Neuronal stem cell (in vitro differentiated cells): ENCODE measurements around the gene KLHL35.

Experiments used
- DNase-seq: peaks from one replicate; pipeline ENCODE4 v3.0.0-alpha.2; 2013; ENCODE audit warnings: low spot score
- H2AFZ ChIP-seq: one replicate; pipeline ENCODE4 v1.6.1; 2013; ENCODE audit warnings: mild to moderate bottlenecking, low read length, inconsistent platforms
- H2AK5ac ChIP-seq: 2 replicates; pipeline ENCODE4 v1.6.1; 2013; ENCODE audit warnings: low read depth, mild to moderate bottlenecking, inconsistent platforms, low read length, moderate library complexity, mixed read lengths
- H2BK120ac ChIP-seq: 2 replicates; pipeline ENCODE4 v1.6.1; 2013; ENCODE audit warnings: low read depth, mild to moderate bottlenecking, inconsistent platforms, low read length, moderate library complexity, mixed read lengths
- H2BK12ac ChIP-seq: one replicate; pipeline ENCODE4 v1.6.1; 2013; ENCODE audit warnings: low read length, inconsistent platforms
- H2BK15ac ChIP-seq: 2 replicates; pipeline ENCODE4 v1.6.1; 2013; ENCODE audit warnings: mild to moderate bottlenecking, low read length, inconsistent platforms, mixed read lengths
- H2BK5ac ChIP-seq: one replicate; pipeline ENCODE4 v1.6.1; 2013; ENCODE audit warnings: inconsistent platforms, mild to moderate bottlenecking, low read length, moderate library complexity
- H3K14ac ChIP-seq: one replicate; pipeline ENCODE4 v1.6.1; 2013; ENCODE audit warnings: low read length, inconsistent platforms
- H3K18ac ChIP-seq: 2 replicates; pipeline ENCODE4 v1.6.1; 2013; ENCODE audit warnings: low read length, inconsistent platforms
- H3K23ac ChIP-seq: 2 replicates; pipeline ENCODE4 v1.6.1; 2013; ENCODE audit warnings: low read depth, mild to moderate bottlenecking, mixed read lengths, low read length, inconsistent platforms; ENCODE audit not compliant: poor library complexity
- H3K27ac ChIP-seq: replicated peaks from 3 replicates; pipeline ENCODE4 v1.5.1; 2013; ENCODE audit warnings: low read length, inconsistent platforms
- H3K27me3 ChIP-seq, 3 experiments: 2 replicates each; pipeline ENCODE4 v1.6.1; 2013; ENCODE audit warnings: low read length in 3 of 3, mild to moderate bottlenecking in 2 of 3, inconsistent platforms in 1 of 3, low read depth in 1 of 3, mixed read lengths in 1 of 3, moderate library complexity in 1 of 3; ENCODE audit not compliant: control insufficient read depth in 3 of 3, insufficient read depth in 3 of 3
- H3K36me3 ChIP-seq, 2 donors: replicated peaks in 1 of 2; 2 replicates each; pipeline ENCODE4 v1.6.1; 2013; ENCODE audit warnings: low read length in 2 of 2; ENCODE audit not compliant: control insufficient read depth in 2 of 2, insufficient read depth in 2 of 2
- H3K4ac ChIP-seq: 2 replicates; pipeline ENCODE4 v1.6.1; 2013; ENCODE audit warnings: inconsistent platforms, mild to moderate bottlenecking, low read length, moderate library complexity
- H3K4me1 ChIP-seq, 2 donors: 1 replicate in 1 of 2; 2 replicates in 1 of 2; pipeline ENCODE4 v1.6.1; 2013; ENCODE audit warnings: low read length in 2 of 2, low read depth in 1 of 2; ENCODE audit not compliant: control insufficient read depth in 2 of 2, insufficient read depth in 1 of 2
- H3K4me2 ChIP-seq: one replicate; pipeline ENCODE4 v1.6.1; 2013; ENCODE audit warnings: mild to moderate bottlenecking, low read length, inconsistent platforms; ENCODE audit not compliant: insufficient read depth, poor library complexity, severe bottlenecking
- H3K4me3 ChIP-seq, 2 donors: 2 replicates each; pipeline ENCODE4 v1.5.1; 2013; ENCODE audit warnings: low read length in 2 of 2, mild to moderate bottlenecking in 2 of 2, inconsistent platforms in 1 of 2, moderate library complexity in 1 of 2
- H3K79me1 ChIP-seq: one replicate; pipeline ENCODE4 v1.6.1; 2013; ENCODE audit warnings: low read depth, mild to moderate bottlenecking, inconsistent platforms, low read length, moderate library complexity
- H3K9ac ChIP-seq: one replicate; pipeline ENCODE4 v1.6.1; 2013; ENCODE audit warnings: mild to moderate bottlenecking, low read depth, low read length, inconsistent platforms; ENCODE audit not compliant: poor library complexity
- H3K9me3 ChIP-seq, 2 donors: replicated peaks in 1 of 2; 2 replicates each; pipeline versions ENCODE3 to v1.6.1; 2013; ENCODE audit warnings: low read length in 2 of 2, mild to moderate bottlenecking in 2 of 2, inconsistent platforms in 1 of 2, low read depth in 1 of 2, mixed read lengths in 1 of 2, moderate library complexity in 1 of 2; ENCODE audit not compliant: control insufficient read depth in 2 of 2, insufficient read depth in 1 of 2
- H4K8ac ChIP-seq: one replicate; pipeline ENCODE4 v1.6.1; 2013; ENCODE audit warnings: low read depth, mild to moderate bottlenecking, inconsistent platforms, low read length, moderate library complexity
- H4K91ac ChIP-seq: one replicate; pipeline ENCODE4 v1.6.1; 2013; ENCODE audit warnings: low read length, low read depth, mild to moderate bottlenecking, inconsistent platforms; ENCODE audit not compliant: poor library complexity
- WGBS, 2 donors: extraction: QIAGEN DNeasy Blood & Tissue Kit; methylation state at CpG; one replicate each; pipeline ENCODE4 v1.1.7; 2013; ENCODE audit warnings: missing lambda C conversion rate in 2 of 2, mixed read lengths in 1 of 2; ENCODE audit not compliant: insufficient read length in 2 of 2, insufficient replicate concordance in 1 of 2; ENCODE audit errors: extremely low coverage in 2 of 2; 5-methylcytosine and 5-hydroxymethylcytosine counted together

Gene KLHL35

DNA sequence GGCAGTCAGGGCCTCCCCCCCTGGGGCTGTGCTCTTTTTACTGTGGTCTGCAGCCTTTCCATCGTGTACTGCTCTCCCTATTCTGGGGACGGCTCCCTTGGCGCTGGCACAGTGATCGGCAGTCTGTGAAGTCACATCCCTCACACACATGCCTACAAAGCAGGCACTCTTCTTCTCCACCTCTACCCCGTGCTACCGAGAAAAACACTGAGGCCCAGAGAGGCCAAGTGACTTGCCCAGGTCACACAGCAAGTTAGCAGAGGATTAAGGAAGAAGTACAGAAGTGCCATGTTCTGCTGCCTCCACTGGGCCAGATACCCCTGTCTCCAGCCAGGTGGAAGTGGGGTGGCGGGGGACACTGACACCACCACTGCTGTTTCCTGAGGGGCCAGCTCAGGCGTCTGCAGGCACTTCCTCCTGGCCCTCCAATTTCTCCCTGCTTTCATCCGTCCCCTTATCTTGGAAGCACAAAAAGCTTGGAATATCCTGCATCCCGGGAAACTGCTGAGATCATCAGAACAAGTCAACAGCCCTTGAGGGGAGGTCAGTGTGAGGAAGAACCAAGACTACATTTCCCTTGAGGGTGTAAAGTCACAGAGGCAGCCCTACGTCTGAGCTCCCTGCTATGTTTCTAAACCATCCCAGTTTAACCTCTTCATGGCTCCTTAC is 30.2 kb upstream of the KLHL35 start:
- Histone ChIP-seq H3K36me3 (no peaks in the 10 kb centered on the region), H2BK15ac (peak overlapping the region; percentile 33), H3K9ac (no peak overlapping the region), H3K23ac (no peak overlapping the region), H3K27ac (no peak overlapping the region), H2BK12ac (peak overlapping the region; percentile 35), H3K4me2 (no peak overlapping the region), H3K79me1 (no peaks in the 10 kb centered on the region), H3K4me1 (peaks cover 15 to 36% of the 10 kb centered on the region in 2 donors), H3K4ac (no peak overlapping the region), H4K8ac (no peak overlapping the region), H2BK120ac (no peak overlapping the region), H4K91ac (no peak overlapping the region), H3K9me3 (no peaks in the 10 kb centered on the region), H2BK5ac (peak overlapping the region; percentile 8), H3K27me3 (peaks cover 0 to 4% (median 0%) of the 10 kb centered on the region in 3 experiments), H3K18ac (peak overlapping the region; percentile 65), H3K14ac (no peak overlapping the region), H2AK5ac (peak overlapping the region; percentile 20), H2AFZ (no peak overlapping the region), H3K4me3 (no peak overlapping the region)
- no peak for DNase-seq
- no CpG with 5 or more reads among the region's 11 CpGs for WGBS, 2 donors

DNA sequence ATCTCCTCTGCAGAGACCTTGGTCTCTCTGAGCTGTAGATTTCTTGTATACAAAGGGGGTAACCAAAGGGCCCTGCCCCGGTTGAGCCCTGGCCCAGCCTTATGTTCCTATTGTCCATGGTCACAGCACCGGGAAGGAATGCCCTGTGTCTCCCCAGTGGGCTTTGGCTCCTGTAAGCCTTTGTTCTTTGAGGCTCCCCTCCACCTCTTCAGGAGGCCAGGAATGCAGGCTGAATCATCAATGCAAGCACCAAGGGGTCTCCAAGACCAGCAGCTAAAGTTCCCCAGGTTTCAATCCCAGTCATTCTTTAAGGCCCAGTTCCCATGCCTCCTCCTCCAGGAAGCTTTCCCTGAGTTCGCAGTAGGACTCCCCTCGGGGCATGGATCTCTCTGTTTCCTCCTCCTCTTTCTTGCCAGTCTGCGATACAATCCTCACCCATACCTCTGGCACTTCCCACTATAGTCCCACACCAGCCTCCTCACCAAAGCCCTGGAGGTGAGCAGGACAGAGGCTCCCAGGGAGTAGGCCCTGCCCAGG is 29.2 kb upstream of the KLHL35 start:
- H3K27ac ChIP-seq, result peak overlapping the region; percentile 38
- peaks cover 0 to 4% (median 0%) of the 10 kb centered on the region in 3 experiments for H3K27me3 ChIP-seq
- no peak overlapping the region for H3K23ac ChIP-seq
- no peaks in the 10 kb centered on the region for H3K36me3 ChIP-seq
- no peak overlapping the region for H4K8ac ChIP-seq
- H3K4me3 ChIP-seq, result no peak overlapping the region
- no peak overlapping the region for H4K91ac ChIP-seq
- no peak overlapping the region for H2BK120ac ChIP-seq
- H2BK5ac ChIP-seq, result peak overlapping the region; percentile 8
- H2AK5ac ChIP-seq, result peak overlapping the region; percentile 23
- H3K14ac ChIP-seq, result peak overlapping the region; percentile 3
- peak; percentile 47 for DNase-seq
- peak overlapping the region; percentile 65 for H3K18ac ChIP-seq
- no peak overlapping the region for H2AFZ ChIP-seq
- peak overlapping the region; percentile 33 for H2BK15ac ChIP-seq
- no peaks in the 10 kb centered on the region for H3K79me1 ChIP-seq
- H3K4me1 ChIP-seq, result peaks cover 11 to 27% of the 10 kb centered on the region in 2 donors
- WGBS, 2 donors, result no CpG with 5 or more reads among the region's 5 CpGs
- no peak overlapping the region for H2BK12ac ChIP-seq
- H3K9me3 ChIP-seq, result no peaks in the 10 kb centered on the region
- no peak overlapping the region for H3K9ac ChIP-seq
- peak overlapping the region; percentile 24 for H3K4me2 ChIP-seq
- H3K4ac ChIP-seq, result no peak overlapping the region

DNA sequence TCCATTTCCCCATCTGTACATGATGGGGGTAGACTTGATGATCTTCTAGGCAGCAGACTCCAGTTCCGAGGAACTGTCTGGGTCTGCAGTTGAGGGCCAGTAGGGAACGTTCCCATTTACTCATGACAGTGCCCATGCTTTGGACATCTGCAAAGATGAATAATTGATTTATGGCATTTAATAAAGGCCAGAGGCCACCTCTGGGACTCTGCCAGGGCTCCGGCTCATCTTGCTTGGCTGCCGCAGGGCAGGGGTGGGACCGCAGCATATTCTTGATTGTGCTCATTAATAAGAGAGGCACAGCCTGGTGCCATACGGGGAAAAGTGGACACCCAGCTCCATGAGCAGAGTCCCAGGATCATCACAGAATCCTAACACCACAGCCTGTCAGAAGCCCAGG is 28.1 kb upstream of the KLHL35 start:
- Histone ChIP-seq H3K23ac (no peak overlapping the region), H2BK120ac (no peak overlapping the region), H3K27me3 (peaks cover 0 to 13% (median 0%) of the 10 kb centered on the region in 3 experiments), H2AK5ac (no peak overlapping the region), H3K27ac (no peak overlapping the region), H3K14ac (no peak overlapping the region), H3K36me3 (no peaks in the 10 kb centered on the region), H2BK15ac (no peak overlapping the region), H2AFZ (no peak overlapping the region), H4K91ac (no peak overlapping the region), H3K4me3 (no peak overlapping the region), H3K9me3 (no peaks in the 10 kb centered on the region), H3K4me2 (no peak overlapping the region), H3K4me1 (peaks cover 9 to 24% of the 10 kb centered on the region in 2 donors), H3K9ac (no peak overlapping the region), H4K8ac (no peak overlapping the region), H2BK5ac (no peak overlapping the region), H2BK12ac (no peak overlapping the region), H3K79me1 (no peaks in the 10 kb centered on the region), H3K4ac (no peak overlapping the region), H3K18ac (no peak overlapping the region)
- no peak for DNase-seq
- no CpG with 5 or more reads among the region's 6 CpGs for WGBS, 2 donors

DNA sequence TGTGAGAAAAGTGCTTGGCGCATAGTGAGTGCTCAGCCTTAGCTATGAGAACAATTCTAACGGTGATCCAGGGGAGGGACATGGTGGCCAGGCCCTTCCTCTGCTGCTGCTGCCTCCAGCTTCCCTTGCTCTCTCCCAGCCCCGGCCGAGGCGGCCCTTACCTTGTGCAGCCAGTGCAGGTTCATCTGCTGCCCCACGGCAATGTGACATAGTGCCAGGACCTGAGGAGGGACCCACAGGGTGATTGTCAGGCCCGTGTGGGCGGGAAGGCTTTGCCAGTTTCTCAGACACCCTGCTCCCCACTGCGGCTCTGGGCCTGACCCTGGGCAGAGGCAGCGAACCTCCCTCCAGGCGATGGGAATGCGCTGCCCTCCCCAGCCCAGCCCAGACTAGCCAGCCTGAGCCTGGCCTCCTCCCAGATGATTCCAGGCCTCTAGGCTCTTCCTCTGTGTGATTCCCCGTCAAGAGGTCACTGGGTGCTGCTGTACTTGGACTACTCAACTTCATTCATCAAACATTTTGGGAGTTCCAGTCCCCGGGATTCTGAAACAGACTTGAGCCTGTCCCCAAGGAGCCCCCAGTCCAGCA is 23.7 kb upstream of the KLHL35 start:
- peak overlapping the region; percentile 58 for H3K18ac ChIP-seq
- no peak overlapping the region for H3K4me2 ChIP-seq
- H3K4me1 ChIP-seq, result peaks cover 0 to 10% of the 10 kb centered on the region in 2 donors
- H4K8ac ChIP-seq, result peak overlapping the region; percentile 75
- no peak overlapping the region for H3K4ac ChIP-seq
- H2BK120ac ChIP-seq, result no peak overlapping the region
- H2AK5ac ChIP-seq, result peak overlapping the region; percentile 43
- no peak overlapping the region for H3K14ac ChIP-seq
- peak overlapping the region; percentile 67 for H2BK5ac ChIP-seq
- H3K27ac ChIP-seq, result no peak overlapping the region
- H4K91ac ChIP-seq, result no peak overlapping the region
- no peak overlapping the region for H3K4me3 ChIP-seq
- peak overlapping the region; percentile 72 for H2BK15ac ChIP-seq
- no CpG with 5 or more reads among the region's 14 CpGs for WGBS, 2 donors
- H2AFZ ChIP-seq, result no peak overlapping the region
- H2BK12ac ChIP-seq, result no peak overlapping the region
- peak overlapping the region; percentile 31 for H3K23ac ChIP-seq
- peak overlapping the region; percentile 55 for H3K9ac ChIP-seq
- no peaks in the 10 kb centered on the region for H3K9me3 ChIP-seq
- no peaks in the 10 kb centered on the region for H3K36me3 ChIP-seq
- DNase-seq, result no peak
- H3K27me3 ChIP-seq, result peaks cover 0 to 22% (median 0%) of the 10 kb centered on the region in 3 experiments
- peaks cover 2% of the 10 kb centered on the region for H3K79me1 ChIP-seq
